Body of pancreas (tissue), 4 donors: Measurements from ENCODE around the gene CORO1C.

Experiments used
- CTCF ChIP-seq, 7 experiments: fragments of 450-650 bp in 4 of 7; fragments of 200-600 bp in 3 of 7; sonication (generic) in 3 of 7; IDR thresholded peaks; one replicate each; pipeline ENCODE4 v1.5.1; 2016 to 2019; ENCODE audit warnings: antibody characterized with exemption in 7 of 7
- POLR2A ChIP-seq, 3 donors: fragments of 450-650 bp; IDR thresholded peaks; one replicate each; pipeline ENCODE4 v1.6.1; 2016; ENCODE audit warnings: antibody characterized with exemption in 3 of 3, mild to moderate bottlenecking in 2 of 3

GRCh38 chr12:108604208-108604941 is 126.9 kb downstream of the CORO1C start:
- TF ChIP-seq CTCF (IDR thresholded peaks at IDR 0.05) (no peak), POLR2A (IDR thresholded peaks at IDR 0.05) (no peak)
